ENCODE data around the gene MT4. TPM values are rescaled to one million over a fixed set of nuclear protein-coding genes. Genes with fewer than 3 reads are reported as not detected.

Gene MT4
- total RNA-seq: not detected in 2 replicates

GRCh38 chr16:56564793-56565477 is at the start of gene MT4:
Gene MT4 (plus strand): TSS chr16:56565073. CDS start chr16:56565129, 56 bp downstream.
- intact Hi-C loops (cut with micrococcal nuclease): no loop called here

- intact Hi-C loops (cut with micrococcal nuclease): no loop called here
Observed at GRCh38 chr16:56515665-56516064, 49.2 kb upstream of the MT4 start.

- intact Hi-C loops (cut with micrococcal nuclease): no loop called here
Observed at GRCh38 chr16:56517206-56517605, 47.7 kb upstream of the MT4 start.

- intact Hi-C loops (cut with micrococcal nuclease): no loop called here
Observed at GRCh38 chr16:56518425-56518824, 46.4 kb upstream of the MT4 start.

- intact Hi-C loops (cut with micrococcal nuclease): loop anchor here (1.0 kb wide), 1 partner anchor 210 kb away; no protein-coding TSS in a partner anchor
Observed at GRCh38 chr16:56519459-56520250, 45.2 kb upstream of the MT4 start, which contains the start of gene BBS2. Gene BBS2 (minus strand): TSS chr16:56520024. CDS start chr16:56519862, 162 bp downstream.

GRCh38 chr16:56520251-56520577 is 44.7 kb upstream of the MT4 start:
- intact Hi-C loops (cut with micrococcal nuclease): loop anchor here (1.0 kb wide), 1 partner anchor 209 kb away; no protein-coding TSS in a partner anchor

- intact Hi-C loops (cut with micrococcal nuclease): no loop called here
Observed at GRCh38 chr16:56525236-56525635, 39.6 kb upstream of the MT4 start.

- intact Hi-C loops (cut with micrococcal nuclease): no loop called here
Observed at GRCh38 chr16:56530872-56531271, 34.0 kb upstream of the MT4 start.

- intact Hi-C loops (cut with micrococcal nuclease): no loop called here
Observed at GRCh38 chr16:56532714-56533113, 32.2 kb upstream of the MT4 start.

- intact Hi-C loops (cut with micrococcal nuclease): no loop called here
Observed at GRCh38 chr16:56534847-56535383, 30.0 kb upstream of the MT4 start.

GRCh38 chr16:56538331-56538730 is 26.5 kb upstream of the MT4 start:
- intact Hi-C loops (cut with micrococcal nuclease): no loop called here

- intact Hi-C loops (cut with micrococcal nuclease): no loop called here
Observed at GRCh38 chr16:56539656-56540055, 25.2 kb upstream of the MT4 start.

- intact Hi-C loops (cut with micrococcal nuclease): no loop called here
Observed at GRCh38 chr16:56542039-56542438, 22.8 kb upstream of the MT4 start.

- intact Hi-C loops (cut with micrococcal nuclease): no loop called here
Observed at GRCh38 chr16:56547120-56547948, 17.5 kb upstream of the MT4 start.

GRCh38 chr16:56547949-56548567 is 16.8 kb upstream of the MT4 start:
- intact Hi-C loops (cut with micrococcal nuclease): no loop called here

- intact Hi-C loops (cut with micrococcal nuclease): no loop called here
Observed at GRCh38 chr16:56549161-56549560, 15.7 kb upstream of the MT4 start.

GRCh38 chr16:56549744-56550385 is 15.0 kb upstream of the MT4 start:
- intact Hi-C loops (cut with micrococcal nuclease): no loop called here

GRCh38 chr16:56551796-56552738 is 12.8 kb upstream of the MT4 start:
- intact Hi-C loops (cut with micrococcal nuclease): no loop called here

- intact Hi-C loops (cut with micrococcal nuclease): no loop called here
Observed at GRCh38 chr16:56554441-56554840, 10.4 kb upstream of the MT4 start.
